ENCODE results near the gene PSTPIP2. TPM values are rescaled to one million over a fixed set of nuclear protein-coding genes. Genes with fewer than 3 reads are reported as not detected.

The PSTPIP2 gene
- total RNA-seq, 3 donors from 2014 or later (not counting 1 experiment from before 2014, with no cell fraction given): 34.7 to 55.0 (median 46.9) TPM

DNA sequence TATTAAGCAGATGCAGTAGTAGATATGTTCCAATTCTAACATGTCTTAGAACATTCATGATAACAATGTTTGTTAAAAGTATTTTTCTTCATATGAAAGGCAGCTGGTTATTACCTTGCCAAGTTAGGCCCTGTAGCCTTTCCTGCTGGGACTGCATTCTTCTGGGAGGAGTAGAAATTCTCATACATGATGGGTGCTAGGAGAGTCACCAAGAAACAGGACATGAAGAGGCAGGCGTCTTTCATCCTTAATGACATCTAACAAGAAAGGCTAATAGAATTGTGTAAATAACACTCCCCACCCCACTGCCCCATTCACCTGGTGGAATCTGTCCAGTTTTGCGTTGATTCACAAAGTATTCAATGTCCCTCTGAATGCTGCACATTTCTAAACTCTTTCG, 80.3 kb downstream of the PSTPIP2 start:
- Mint-ChIP-seq H3K27me3 (ENCODE audit: low read depth in 2 of 2) (no peaks in the 10 kb centered on the region), H3K4me1 (no peaks in the 10 kb centered on the region), H3K27ac (no peak overlapping the region), H3K4me3 (no peak overlapping the region), H3K9me3 (no peaks in the 10 kb centered on the region), H3K36me3 (peaks cover 16% of the 10 kb centered on the region)
- WGBS (ENCODE audit: insufficient coverage): 94% methylated on average over 2 of the region's 3 CpGs
- intact Hi-C loops (cut with micrococcal nuclease): no loop called here
- Histone ChIP-seq H3K4me1 (ENCODE audit: control insufficient read depth, insufficient read depth, low read length) (no peaks in the 10 kb centered on the region), H3K4me3 (ENCODE audit: low read length) (no peak overlapping the region), H3K27me3 (ENCODE audit: control insufficient read depth, insufficient read depth, low read length) (no peaks in the 10 kb centered on the region), H3K36me3 (ENCODE audit: control insufficient read depth, insufficient read depth, low read length) (peaks cover 10% of the 10 kb centered on the region), H3K27ac (ENCODE audit: low read length) (no peak overlapping the region), H3K9me3 (ENCODE audit: control insufficient read depth, insufficient read depth, low read length) (no peaks in the 10 kb centered on the region)
- TF ChIP-seq, protein P1, sequence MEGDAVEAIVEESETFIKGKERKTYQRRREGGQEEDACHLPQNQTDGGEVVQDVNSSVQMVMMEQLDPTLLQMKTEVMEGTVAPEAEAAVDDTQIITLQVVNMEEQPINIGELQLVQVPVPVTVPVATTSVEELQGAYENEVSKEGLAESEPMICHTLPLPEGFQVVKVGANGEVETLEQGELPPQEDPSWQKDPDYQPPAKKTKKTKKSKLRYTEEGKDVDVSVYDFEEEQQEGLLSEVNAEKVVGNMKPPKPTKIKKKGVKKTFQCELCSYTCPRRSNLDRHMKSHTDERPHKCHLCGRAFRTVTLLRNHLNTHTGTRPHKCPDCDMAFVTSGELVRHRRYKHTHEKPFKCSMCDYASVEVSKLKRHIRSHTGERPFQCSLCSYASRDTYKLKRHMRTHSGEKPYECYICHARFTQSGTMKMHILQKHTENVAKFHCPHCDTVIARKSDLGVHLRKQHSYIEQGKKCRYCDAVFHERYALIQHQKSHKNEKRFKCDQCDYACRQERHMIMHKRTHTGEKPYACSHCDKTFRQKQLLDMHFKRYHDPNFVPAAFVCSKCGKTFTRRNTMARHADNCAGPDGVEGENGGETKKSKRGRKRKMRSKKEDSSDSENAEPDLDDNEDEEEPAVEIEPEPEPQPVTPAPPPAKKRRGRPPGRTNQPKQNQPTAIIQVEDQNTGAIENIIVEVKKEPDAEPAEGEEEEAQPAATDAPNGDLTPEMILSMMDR (IDR thresholded peaks at IDR 0.05): no peak
- DNase-seq (no peak), ATAC-seq (no peak)

GRCh38 chr18:45984546-45985235, 87.4 kb downstream of the PSTPIP2 start:
- DNase-seq: no peak

GRCh38 chr18:45981821-45982220, 90.2 kb downstream of the PSTPIP2 start:
- Histone ChIP-seq H3K36me3 (ENCODE audit: control insufficient read depth, insufficient read depth, low read length) (no peaks in the 10 kb centered on the region), H3K27me3 (ENCODE audit: control insufficient read depth, insufficient read depth, low read length) (no peaks in the 10 kb centered on the region), H3K9me3 (ENCODE audit: control insufficient read depth, insufficient read depth, low read length) (no peaks in the 10 kb centered on the region), H3K4me3 (ENCODE audit: low read length) (no peak overlapping the region), H3K4me1 (ENCODE audit: control insufficient read depth, insufficient read depth, low read length) (no peaks in the 10 kb centered on the region), H3K27ac (ENCODE audit: low read length) (no peak overlapping the region)
- H3K36me3 Mint-ChIP-seq: no peaks in the 10 kb centered on the region
- 100% methylated on average over 2 of the region's 2 CpGs for whole genome bisulfite sequencing (ENCODE audit: insufficient coverage)
- no peak overlapping the region for H3K4me3 Mint-ChIP-seq
- no peaks in the 10 kb centered on the region for H3K4me1 Mint-ChIP-seq
- no peaks in the 10 kb centered on the region for H3K9me3 Mint-ChIP-seq
- H3K27ac Mint-ChIP-seq: no peak overlapping the region
- no peak for DNase-seq
- intact Hi-C loops (cut with micrococcal nuclease): no loop called here
- no peak for ATAC-seq
- TF ChIP-seq, protein P1 (IDR thresholded peaks at IDR 0.05): no peak
- no peaks in the 10 kb centered on the region for H3K27me3 Mint-ChIP-seq (ENCODE audit: low read depth in 2 of 2)

More at GRCh38 chr18:45984546-45985235, 87.4 kb downstream of the PSTPIP2 start:
- Mint-ChIP-seq H3K4me1 (no peaks in the 10 kb centered on the region), H3K36me3 (peaks cover 8% of the 10 kb centered on the region), H3K27me3 (ENCODE audit: low read depth in 2 of 2) (no peaks in the 10 kb centered on the region), H3K9me3 (no peaks in the 10 kb centered on the region), H3K27ac (no peak overlapping the region), H3K4me3 (no peak overlapping the region)
- Histone ChIP-seq H3K4me3 (ENCODE audit: low read length) (no peak overlapping the region), H3K9me3 (ENCODE audit: control insufficient read depth, insufficient read depth, low read length) (no peaks in the 10 kb centered on the region), H3K27me3 (ENCODE audit: control insufficient read depth, insufficient read depth, low read length) (no peaks in the 10 kb centered on the region), H3K27ac (ENCODE audit: low read length) (no peak overlapping the region), H3K36me3 (ENCODE audit: control insufficient read depth, insufficient read depth, low read length) (peaks cover 10% of the 10 kb centered on the region), H3K4me1 (ENCODE audit: control insufficient read depth, insufficient read depth, low read length) (no peaks in the 10 kb centered on the region)
- 96% methylated on average over 4 of the region's 4 CpGs for WGBS (ENCODE audit: insufficient coverage)
- TF ChIP-seq, protein P1 (IDR thresholded peaks at IDR 0.05): no peak
- no peak for ATAC-seq
- intact Hi-C loops (cut with micrococcal nuclease): no loop called here

GRCh38 chr18:45980229-45980628, 91.8 kb downstream of the PSTPIP2 start:
- H3K36me3 Mint-ChIP-seq: no peaks in the 10 kb centered on the region
- H3K27me3 ChIP-seq (ENCODE audit: control insufficient read depth, insufficient read depth, low read length): no peaks in the 10 kb centered on the region
- H3K36me3 ChIP-seq (ENCODE audit: control insufficient read depth, insufficient read depth, low read length): no peaks in the 10 kb centered on the region
- no peak overlapping the region for H3K27ac Mint-ChIP-seq
- TF ChIP-seq, protein P1 (IDR thresholded peaks at IDR 0.05): no peak
- H3K9me3 Mint-ChIP-seq: no peaks in the 10 kb centered on the region
- no peak overlapping the region for H3K4me3 ChIP-seq (ENCODE audit: low read length)
- no peak for ATAC-seq
- no peaks in the 10 kb centered on the region for H3K9me3 ChIP-seq (ENCODE audit: control insufficient read depth, insufficient read depth, low read length)
- H3K27me3 Mint-ChIP-seq (ENCODE audit: low read depth in 2 of 2): no peaks in the 10 kb centered on the region
- H3K4me1 Mint-ChIP-seq: no peaks in the 10 kb centered on the region
- no peak overlapping the region for H3K4me3 Mint-ChIP-seq
- DNase-seq: no peak
- H3K4me1 ChIP-seq (ENCODE audit: control insufficient read depth, insufficient read depth, low read length): no peaks in the 10 kb centered on the region
- intact Hi-C loops (cut with micrococcal nuclease): no loop called here
- WGBS (ENCODE audit: insufficient coverage): 93% methylated on average over 1 of the region's 2 CpGs
- H3K27ac ChIP-seq (ENCODE audit: low read length): no peak overlapping the region

Measured in natural killer cell (primary cell).